NCI-H2196 (cell line): ENCODE measurements around the gene RAB43.
A peak's percentile ranks its signal among the peaks of the same experiment; 100 is the strongest.

Source experiments
- DNase-seq: peaks from one replicate; lab custom pipeline; 2025; ENCODE audit not compliant: unreplicated experiment; lab: John Stamatoyannopoulos, UW

The RAB43 gene

DNA sequence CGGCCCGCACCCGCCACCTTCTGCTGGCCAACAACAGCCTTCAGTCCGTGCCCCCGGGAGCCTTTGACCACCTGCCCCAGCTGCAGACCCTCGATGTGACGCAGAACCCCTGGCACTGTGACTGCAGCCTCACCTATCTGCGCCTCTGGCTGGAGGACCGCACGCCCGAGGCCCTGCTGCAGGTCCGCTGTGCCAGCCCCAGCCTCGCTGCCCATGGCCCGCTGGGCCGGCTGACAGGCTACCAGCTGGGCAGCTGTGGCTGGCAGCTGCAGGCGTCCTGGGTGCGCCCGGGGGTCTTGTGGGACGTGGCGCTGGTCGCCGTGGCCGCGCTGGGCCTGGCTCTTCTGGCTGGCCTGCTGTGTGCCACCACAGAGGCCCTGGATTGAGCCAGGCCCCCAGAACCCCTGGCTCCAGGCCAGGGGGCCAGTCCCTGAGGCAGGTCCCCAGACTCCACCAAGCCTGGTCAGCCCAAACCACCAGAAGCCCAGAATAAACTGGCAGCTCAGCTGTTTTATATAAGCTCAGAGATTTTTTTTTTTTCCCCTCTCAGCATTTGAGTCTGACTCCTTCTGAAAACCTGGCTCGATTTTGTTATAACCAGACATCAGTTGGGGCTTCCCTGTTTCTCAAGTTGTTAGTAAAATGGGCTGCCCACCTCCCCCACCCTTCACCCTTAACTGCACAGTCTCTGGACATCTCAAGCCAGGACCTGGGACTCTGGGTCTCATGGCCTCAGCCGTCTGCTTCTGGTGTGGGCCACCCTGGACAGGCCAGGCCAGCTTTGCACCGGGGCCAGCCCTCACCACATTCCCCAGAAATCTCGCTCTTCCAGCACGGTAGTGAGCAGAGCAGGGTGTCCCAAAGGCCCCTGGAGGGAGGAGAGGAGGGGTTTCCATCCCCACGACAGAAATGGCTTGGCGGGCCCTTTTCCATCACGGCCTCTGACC, 59.4 kb downstream of the RAB43 start:
- DNase-seq = no peak

DNA sequence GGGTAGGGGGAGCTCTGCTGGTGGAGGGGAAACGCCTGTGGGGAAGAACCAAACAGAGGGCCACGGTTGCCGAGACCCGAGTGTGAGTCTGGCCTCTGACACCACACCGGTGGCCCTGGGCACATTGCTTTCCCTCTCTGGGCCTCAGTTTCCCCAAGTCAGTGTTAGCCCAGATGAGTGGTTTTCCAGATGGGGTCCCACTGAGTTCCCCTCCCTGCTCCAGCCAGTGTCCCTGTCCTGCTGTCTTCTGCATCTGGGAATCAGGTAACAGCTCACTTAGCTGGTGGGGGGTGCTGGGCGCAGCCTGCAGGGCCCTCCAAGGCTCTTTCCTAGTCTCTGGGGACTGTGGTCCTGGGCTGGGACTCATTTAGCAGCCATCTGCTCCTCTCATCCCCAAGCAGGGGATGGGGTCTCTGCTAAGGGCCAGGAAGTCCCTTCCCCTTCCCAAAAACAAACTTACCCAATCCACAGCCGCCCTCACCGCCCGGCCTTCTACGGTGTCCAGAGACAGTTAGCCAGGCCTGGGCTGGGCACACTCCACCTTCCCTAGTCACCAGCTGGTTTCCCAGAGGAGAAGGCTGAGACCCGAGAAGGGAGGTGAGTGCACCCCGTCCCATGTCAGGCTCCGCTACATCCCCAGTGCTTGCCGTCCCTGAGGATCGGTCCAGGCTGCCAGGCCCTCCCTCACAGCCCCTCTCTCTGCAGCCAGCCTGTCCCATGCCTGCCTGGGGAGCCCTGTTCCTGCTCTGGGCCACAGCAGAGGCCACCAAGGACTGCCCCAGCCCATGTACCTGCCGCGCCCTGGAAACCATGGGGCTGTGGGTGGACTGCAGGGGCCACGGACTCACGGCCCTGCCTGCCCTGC, 60.3 kb downstream of the RAB43 start:
- DNase-seq = no peak

DNA sequence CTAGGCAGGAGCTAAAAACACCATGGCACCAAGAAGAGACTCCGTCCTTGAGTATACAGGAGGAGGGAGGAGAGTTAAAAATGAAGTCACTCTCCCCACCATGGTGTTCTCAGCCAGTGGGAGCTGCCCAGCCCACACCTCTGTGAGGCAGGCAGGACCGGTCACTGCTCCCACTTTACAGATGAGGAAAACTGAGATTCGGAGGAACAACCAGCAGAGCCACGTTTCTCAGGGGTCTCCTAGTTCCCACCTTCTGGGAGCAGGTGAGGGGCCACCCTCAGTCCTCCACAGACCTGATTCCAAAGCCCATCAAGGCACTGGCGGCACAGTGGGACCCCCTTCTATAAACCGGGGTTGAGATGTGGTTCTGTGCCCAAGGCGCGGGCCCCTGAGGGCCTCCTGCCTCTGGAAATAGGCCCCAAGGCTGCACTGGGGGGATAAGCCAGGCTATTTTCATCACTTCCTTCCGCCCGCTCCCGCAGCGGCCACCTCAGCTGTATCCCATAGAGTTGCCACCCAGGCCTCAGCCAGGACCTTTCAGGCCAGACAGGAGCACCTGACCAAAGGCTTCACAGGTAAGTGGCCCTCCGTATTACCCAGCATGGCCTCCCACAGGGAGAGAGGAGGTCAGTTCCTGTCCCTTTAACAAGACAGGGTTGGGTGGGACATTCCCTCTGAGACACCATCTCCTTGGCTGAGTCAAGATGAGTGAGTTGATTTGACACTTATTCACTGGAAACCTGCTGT, 61.2 kb downstream of the RAB43 start, which contains the start of gene GP9:
GP9 (plus strand) TSS at position 504 of the 747 bp plus-strand sequence. CDS start 961 bp downstream, outside the sequence.
- no peak for DNase-seq

DNA sequence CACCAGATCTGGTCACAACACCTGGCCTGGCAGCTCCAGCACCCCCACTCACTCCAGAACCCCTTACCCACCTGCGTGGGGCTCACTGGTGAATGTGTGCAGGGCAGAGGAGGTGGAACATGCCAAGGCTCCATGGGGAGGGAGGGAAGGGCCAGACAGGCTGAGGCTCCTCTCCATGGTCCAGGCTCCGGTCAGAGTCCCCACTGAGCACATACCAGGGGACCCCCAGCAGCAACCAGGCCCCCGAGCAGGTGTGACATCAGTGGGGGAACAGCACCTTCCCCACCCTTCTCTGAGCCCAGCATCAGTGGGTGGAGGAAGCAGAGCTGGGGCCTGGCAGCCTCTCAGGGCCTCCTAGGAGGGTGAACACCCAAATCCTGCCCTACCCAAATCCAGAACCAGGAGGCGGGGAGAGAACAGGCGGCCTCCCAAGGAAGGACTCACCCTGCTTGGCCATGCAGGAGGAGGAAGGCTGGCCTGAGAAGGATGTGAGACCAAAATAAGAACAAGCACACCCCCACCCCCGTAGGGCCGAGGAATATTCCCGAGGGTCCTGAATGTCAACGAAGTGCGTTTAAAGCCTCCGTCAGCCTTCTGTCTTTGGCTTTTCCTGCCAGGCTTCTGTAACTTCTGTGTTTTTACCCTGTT, 62.2 kb downstream of the RAB43 start:
- no peak for DNase-seq

DNA sequence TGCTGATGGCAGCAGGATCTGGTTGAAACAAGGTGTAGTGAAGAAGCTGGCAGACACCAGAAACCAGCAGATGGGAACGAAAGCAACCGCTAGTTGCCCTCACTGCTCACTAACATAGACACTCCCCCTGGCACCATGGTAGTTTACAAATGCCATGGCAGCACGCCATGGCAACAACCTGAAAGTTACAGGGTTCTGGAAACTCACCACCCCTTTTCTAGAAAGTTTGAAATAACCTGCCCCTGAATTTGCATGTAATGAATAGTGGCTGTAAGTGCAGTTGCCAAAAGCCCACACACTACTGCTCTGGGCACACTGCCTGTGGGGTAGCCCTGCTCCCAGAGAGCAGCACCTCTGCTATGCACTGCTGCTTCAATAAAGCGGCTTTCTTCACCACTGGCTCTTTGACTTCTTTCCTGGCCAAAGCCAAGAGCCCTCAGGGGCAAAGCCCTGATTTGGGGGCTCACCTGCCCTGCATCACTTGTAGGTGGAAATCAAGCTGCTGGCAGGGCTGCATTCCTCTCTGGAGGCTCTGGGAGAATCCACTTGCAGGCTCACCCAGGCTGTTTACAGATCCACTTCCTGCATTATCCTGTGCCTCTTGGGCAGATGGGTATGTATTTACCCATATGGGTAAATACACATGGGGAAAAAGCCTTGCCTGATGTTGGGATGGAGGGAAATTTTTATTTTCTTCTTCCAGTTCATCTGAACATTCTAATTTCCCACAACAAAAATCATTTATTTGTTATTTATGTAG, 63.0 kb downstream of the RAB43 start:
- peak; percentile 92 for DNase-seq

DNA sequence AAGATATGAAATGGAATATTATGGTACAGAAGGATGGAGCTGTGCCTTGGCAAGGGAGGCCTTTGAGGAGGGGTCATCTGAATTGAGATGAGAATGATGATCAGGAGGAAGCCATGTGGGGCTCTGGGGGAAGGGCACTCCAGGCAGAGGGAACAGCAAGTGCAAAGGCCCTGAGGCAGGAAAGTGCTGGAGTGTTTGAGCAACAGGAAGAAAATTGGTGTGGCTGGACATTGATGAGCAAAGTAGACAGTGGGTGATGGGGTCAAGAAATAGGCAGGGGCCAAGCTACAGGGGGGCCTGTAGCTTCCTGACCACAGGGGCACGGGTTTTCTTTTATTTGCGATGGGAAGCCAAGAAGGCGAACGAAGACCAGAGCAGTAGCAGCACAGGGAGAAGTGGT, 64.4 kb downstream of the RAB43 start:
- DNase-seq = no peak

DNA sequence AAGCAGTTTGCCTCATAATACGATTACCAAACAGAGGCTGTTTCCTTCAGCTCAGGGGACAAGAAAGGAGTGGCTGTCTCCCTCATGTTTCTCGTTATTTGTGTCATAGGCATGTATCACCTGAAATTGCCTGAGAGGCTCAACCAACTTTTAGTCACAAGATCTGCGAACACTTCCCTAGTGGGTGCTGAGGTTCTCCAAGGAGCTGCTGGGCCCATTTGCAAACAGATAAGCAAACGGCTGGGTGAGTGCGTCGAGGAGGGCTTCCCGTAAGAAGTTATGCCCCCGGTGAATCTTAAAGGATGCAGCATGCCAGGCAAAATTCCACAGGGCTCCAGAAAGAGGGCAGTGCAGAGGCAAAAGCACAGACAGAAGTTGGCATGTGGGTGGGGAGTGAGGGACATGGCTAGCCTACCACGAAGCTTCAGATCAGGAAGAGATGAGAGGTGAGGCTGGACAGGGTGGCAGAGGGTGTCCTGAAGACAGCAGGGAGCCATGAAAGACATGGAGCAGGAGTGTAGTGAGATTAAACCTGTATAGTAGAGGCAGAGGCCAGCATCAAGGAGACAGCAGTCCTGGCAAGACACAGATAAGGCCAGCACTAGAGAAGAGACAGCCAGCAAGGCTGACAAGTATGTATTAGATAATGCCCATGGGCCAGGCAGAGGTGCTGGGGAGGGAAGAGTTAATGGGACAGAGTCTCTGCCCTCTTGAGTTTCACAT, 65.0 kb downstream of the RAB43 start:
- DNase-seq = no peak

DNA sequence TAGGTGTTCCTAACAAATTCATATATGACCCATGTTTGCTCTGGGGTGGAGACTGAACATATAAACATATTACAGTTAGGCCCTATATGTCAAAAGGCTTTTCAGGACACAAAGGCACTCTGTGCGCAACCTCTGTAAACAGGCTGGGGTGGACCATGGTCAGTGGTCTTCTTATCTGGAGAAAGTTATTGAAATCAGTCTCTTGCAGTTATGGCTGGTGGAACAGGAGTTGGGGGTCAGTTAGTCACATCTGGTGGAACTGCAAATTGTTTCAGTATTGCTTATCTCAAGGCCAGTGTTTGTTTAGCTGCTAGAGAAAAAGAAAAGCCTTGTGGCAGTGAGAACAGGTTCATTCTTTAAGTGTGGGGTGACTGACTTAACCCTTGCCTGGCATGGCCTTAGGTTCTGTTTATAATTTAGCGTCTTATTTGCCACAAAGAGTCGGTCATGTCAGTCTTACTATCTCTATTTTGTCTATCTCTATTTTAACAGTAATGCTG, 66.9 kb downstream of the RAB43 start:
- no peak for DNase-seq

DNA sequence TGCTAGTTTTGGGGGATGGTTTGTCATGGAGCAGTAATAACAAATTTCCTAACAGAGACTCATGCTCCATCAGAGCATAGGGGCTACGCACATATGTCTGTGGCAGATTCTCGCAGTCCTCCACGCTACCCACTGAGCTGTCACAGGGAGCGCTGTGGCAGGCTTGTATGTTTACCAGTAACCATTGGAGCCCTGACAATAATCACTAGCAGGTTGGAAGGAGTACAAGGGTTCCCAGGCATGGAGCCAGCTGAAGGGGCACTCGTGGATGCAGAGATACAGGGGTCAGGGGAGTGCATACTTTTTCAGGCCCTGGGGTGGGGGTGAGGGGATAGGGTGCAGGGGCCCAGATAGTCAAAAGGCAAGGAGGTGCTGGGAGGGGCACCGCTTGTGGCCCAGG, 68.9 kb downstream of the RAB43 start:
- peak; percentile 81 for DNase-seq

DNA sequence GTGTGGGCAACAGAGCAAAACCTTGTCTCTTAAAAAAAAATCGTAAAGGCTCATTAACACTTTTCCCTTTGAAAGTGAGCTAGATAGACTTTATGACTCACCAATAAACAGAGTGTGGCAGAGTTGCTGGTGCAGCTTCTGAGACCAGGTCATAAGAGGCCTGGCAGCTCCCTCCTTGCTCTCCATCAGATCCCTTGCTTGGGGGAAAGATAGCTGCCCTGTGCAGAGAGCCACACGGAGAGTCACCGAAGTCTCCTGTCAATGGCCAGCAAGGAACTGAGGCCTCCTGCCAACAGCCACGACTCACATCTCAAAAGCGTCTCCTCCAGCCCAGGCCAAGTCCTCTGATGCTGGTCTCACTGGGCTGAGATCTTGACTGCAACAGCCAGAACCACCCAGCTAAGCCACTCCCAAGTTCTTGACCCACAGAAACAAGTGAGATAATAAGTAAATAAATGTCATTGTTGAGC, 69.7 kb downstream of the RAB43 start:
- peak; percentile 66 for DNase-seq

DNA sequence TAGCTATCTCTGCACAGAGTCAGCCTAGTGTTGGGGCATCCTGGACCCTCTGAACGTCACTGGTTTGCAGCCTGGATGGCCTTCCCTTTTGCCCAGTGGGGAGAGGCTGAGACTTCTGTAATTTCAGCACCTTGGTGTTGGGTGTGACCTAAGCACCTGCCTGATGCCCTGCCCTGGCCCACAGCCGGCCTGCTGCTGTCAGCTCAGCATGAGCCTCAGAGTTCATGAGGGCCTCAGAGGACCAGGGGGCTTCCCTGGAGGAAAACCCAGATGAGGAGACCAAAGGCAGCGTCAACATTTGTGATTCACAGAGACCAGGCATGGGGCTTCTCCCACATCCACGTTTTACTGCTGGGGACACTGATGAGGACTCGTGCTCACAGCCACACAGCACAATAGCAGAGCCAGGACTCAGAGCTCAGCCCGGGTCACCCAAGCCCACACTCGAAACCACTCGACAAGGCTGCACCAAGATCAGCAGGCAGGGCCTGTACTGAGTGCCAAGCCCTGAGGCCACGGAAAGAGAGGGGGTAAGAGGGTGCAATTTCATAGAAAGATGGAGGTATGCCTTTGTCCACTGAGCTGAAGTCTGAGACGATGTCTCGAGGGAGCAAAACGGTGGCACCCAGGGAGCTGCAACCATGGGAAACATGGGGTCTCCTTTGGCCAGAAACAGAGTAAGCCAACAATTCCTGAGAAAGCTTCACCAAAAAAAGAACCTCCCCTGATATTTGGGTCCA, 70.9 kb downstream of the RAB43 start:
- no peak for DNase-seq

DNA sequence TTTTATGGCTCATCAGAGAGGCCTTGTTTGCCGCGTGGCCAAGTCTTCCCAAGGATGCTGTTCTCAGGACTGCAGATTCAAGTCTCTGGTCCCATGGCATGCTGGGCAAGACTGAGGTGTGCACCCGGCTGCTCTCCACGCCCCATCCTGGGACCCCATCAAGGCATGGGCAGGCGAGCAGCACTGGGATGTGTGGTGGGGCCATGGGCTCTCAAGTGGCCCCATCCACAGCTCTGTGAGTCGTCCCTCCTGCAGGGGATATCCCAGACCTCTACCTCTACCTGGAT, 74.1 kb downstream of the RAB43 start:
- no peak for DNase-seq

DNA sequence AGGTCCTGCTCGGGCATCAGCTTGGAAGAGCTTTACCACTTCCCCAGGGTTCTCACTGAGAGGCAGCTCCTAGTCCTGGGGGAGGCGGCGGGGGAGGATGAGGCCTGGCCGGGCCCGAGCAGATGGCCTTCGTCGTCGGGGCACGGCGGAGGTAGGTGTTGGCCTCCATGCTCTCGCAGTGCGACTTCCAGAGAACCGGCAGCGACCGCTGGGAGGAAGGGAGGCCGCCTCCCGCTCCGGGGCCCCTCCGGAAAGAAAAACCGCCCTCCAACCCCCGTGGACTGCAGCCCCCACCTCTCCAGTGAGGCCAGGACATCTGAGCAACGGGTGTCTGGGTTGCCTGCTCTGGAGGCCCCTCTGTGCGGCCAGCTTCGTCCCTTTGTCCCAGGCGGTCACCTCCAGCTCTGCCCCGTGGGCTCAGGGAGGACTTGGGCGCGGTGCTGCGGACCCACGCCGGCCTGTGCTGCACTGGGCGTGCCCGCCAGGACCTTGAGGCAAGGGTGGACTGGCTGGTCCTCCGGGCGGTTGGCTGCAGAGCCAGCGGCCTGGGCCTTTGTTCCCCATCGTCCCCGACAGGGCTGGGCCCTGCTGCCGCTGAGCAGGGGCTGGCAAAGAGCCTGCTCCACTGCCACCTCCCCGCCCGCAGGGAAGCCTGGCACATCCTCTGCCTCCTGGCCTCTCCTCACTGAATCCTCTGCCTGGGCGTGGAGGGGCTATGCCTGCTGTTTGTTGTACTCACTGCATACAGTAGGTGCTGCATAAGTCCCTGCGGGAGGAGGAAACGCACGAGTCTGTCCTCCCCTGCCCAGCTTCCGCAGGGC, 74.7 kb downstream of the RAB43 start:
- no peak for DNase-seq

DNA sequence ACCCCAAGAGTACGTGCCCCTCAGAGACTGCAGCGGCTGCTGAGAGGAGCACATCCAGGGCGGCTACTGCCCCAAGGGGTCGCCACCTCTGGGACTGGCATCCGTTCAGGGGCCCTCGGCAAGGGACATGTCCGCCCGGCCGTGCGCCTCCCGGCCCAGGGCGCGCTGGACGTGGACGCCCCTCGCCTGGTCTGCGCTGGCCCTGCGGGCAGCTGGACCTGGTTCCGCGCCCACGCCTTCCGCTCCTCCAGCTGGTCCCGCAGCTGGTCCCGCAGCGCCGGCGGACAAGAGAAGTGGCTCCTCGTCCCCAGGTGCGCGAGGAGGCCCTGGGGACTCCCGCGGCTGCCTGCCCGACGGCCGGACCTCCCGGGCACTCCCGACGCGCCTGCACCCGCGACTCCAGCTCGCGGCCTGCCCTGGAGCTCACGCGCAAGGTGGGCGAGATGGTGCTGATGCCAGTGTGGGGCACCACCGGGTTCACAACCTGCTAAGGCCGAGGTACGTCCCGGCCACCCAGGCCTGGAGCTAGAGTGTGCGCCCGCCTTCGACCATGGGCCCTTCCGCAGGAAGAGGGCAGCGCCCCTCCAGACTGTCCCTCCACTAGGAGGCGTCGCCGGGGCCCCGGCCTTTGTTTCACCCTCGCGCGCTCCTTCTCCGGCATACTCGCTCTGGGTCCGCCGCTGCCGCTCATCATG, 75.4 kb downstream of the RAB43 start:
- DNase-seq = no peak

DNA sequence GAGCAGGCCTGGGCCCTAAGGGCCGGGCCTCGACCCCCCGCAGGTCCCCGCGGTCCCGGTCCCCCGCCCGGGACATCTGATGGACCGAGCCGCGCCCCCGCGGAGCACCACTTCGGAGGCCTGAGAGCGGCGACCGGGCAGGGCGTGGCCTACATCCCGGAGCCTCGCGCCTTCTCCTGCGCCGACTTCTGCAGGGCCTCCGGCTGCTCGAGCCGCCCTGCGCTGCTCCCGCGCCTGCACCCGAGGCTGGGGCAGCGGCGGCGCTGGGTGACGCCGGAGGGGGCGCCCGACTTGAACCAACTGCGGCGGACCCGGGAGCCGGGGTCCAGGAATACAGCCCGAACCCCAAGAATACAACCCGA, 75.9 kb downstream of the RAB43 start:
- no peak for DNase-seq

DNA sequence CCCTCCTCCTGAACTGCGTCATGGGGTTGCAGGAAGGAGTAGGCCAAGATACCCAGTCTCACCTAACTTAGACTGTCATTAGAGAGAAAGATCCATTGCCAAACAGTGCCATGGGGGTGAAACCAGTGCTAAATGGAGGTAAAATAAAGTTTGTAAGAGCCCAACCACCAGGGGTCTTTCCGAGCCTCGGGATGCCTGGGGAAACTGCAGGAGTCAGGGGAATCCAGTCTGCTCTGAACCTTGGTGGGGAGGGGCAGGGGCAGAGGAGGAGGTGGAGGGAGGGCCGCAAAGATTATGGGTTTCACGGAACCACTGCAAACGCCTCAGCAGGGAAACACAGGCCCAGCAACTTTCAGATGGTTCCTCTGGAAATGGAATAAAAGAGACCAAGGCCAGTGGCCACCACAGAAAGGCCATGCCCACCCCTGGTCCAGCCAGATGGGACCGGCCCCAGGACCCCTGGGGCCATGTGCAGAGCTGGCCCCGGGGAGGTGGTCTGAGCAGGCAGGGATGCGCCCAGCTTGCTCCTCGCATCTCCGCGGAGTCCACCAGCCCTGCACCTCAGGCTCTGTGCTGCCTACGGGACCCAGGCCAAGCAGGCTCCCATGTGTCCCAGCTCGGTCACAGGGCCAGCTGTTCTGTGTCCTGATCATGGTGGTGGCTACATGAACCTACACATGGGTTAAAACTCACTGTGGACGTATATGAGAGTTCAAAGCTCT, 80.9 kb downstream of the RAB43 start:
- DNase-seq = no peak

DNA sequence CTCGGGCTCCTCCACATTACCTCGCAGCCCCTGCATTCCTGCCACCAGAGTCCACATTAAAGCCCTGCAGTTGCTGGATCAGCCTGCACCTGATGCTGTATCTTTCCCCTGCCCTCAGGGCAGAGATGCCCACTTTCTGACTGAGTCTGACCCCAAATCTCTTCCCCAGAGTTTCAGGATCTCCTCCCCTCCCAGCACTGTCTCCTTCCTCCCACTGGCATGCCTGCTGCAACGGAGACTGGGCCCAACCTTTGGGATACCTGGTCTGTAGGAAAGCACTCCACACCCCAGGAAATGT, 81.6 kb downstream of the RAB43 start:
- no peak for DNase-seq
